ENCODE measurements around the gene LAMTOR2.
A peak's percentile ranks its signal among the peaks of the same experiment; 100 is the strongest.

LAMTOR2 gene

DNA sequence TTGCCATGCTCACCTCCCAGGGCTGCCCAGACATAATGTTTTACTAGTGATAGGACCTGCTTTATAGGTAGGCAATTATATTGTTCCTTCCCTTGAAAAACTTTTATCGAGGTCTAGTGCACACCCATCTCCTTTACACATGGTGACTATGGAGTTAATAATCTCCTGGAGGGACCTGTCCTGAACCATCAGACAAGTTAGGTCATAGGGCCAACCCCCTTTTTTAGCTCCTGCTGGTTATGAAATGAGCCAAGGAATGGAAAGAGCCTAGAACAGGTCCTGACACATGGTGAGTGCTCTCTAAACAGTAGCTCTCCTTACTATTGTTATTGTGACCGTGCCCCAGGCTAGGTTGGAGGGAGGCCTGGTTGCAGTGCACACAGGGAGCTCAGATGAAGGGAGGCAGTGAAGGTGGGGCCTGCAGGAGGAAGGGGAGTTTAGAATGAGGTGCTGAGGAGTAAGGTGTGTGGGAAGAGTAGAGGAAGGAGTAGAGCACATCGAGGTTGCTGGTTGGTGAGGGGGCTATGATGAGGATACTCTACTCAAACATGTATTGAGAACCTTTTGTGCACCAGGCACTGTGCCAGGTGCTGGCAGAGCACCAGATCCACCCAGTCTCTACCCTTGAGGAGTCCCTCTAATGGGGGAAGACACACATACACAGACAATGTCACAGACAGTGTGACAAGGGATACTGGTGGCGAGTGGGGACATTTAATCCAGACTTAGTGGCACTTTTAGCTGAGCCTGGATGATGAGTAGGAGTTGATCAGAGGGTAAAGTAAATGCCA is 45.8 kb downstream of the LAMTOR2 start:
- FAIRE-seq (peak; percentile 56), DNase-seq (ENCODE audit: insufficient read length, low spot score) (no peak)
- TF ChIP-seq SPI1 (IDR thresholded peaks at IDR 0.05; ENCODE audit: low read depth, low read length) (no peak), TAF1 (IDR thresholded peaks at IDR 0.05; ENCODE audit: low read depth, low read length) (no peak), POLR2AphosphoS5 (IDR thresholded peaks at IDR 0.05; ENCODE audit: low read depth, low read length) (no peak), PAX5 (IDR thresholded peaks at IDR 0.05; ENCODE audit: insufficient read depth, low read length, severe bottlenecking) (no peak), POU2F2 (IDR thresholded peaks at IDR 0.05; ENCODE audit: low read depth, low read length) (no peak), POLR2A (IDR thresholded peaks at IDR 0.05; ENCODE audit: low read depth, low read length) (no peak)

DNA sequence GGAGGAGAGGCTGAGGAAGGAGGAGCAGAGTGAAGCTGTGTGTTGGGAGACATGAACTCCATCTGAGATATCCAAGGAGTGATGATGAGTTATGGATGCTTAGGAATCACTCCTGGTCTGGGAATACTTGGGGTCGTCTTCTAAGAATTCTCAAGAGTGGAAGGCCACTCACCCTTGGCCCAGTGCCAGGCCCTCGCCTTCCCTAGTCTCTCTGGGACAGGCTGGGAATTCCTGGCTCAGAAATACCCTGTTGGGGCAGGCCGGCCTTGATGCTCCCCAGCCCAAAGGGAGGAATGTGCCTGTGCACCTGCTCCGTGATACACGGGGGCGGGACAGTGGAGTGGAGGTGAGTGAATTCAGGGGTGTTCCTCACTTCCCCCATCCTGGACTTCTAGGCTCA is 47.3 kb downstream of the LAMTOR2 start:
- DNase-seq (ENCODE audit: insufficient read length, low spot score), result no peak
- TF ChIP-seq POLR2A (IDR thresholded peaks at IDR 0.05; ENCODE audit: low read depth, low read length) (no peak), POLR2AphosphoS5 (IDR thresholded peaks at IDR 0.05; ENCODE audit: low read depth, low read length) (no peak), SPI1 (IDR thresholded peaks at IDR 0.05; ENCODE audit: low read depth, low read length) (no peak), POU2F2 (IDR thresholded peaks at IDR 0.05; ENCODE audit: low read depth, low read length) (no peak), TAF1 (IDR thresholded peaks at IDR 0.05; ENCODE audit: low read depth, low read length) (no peak)
- FAIRE-seq, result no peak

DNA sequence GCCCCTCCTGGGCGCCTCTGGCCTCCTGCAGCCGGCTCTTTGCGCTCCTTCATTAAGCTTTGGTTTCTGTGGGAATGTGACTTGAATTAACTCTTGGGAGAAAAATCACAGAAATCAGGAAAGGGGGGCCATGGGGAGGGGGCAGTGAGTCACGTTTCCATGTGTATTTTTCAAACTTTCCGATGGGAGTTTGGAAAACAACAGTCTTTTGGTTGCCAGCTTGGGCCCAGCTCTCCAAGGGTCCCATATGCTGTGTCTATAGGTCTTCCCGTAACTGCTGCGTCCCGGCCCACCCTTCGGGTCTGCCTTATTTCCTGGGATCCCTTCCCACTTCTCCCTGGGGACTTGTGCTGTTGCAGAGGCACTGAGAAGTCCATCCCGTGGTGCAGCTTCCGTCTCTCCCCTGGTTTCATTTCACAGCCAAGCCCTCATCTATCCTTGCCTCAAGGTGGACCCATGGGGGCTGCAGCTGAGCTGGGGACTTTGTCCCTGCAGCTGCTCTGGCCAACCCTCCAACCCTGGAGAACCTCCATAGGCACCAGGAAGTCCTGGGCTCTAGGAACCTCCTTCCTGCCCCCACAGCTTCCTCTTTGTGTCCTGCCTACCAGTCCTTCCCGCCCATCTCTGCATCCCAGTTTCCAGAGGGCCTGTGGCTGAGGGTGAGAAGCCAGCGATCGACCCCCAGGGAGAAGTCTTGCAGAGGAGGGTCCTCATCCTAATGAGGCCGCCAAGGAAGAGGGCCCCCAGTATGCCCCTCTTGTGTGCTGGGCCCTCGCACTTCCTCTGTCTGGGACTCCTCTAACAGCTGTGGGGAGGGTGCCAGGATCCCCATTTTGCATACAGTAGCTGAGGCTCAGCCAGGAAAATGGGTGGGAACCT is 48.3 kb downstream of the LAMTOR2 start:
- DNase-seq (ENCODE audit: insufficient read length, low spot score), result no peak
- no peak for FAIRE-seq
- TF ChIP-seq POLR2A (IDR thresholded peaks at IDR 0.05; ENCODE audit: low read depth, low read length), result no peak
- TF ChIP-seq SPI1 (IDR thresholded peaks at IDR 0.05; ENCODE audit: low read depth, low read length), result no peak
- TF ChIP-seq TAF1 (IDR thresholded peaks at IDR 0.05; ENCODE audit: low read depth, low read length), result no peak
- TF ChIP-seq PAX5 (IDR thresholded peaks at IDR 0.05; ENCODE audit: insufficient read depth, low read length, severe bottlenecking), result no peak
- TF ChIP-seq POU2F2 (IDR thresholded peaks at IDR 0.05; ENCODE audit: low read depth, low read length), result no peak
- TF ChIP-seq POLR2AphosphoS5 (IDR thresholded peaks at IDR 0.05; ENCODE audit: low read depth, low read length), result no peak

DNA sequence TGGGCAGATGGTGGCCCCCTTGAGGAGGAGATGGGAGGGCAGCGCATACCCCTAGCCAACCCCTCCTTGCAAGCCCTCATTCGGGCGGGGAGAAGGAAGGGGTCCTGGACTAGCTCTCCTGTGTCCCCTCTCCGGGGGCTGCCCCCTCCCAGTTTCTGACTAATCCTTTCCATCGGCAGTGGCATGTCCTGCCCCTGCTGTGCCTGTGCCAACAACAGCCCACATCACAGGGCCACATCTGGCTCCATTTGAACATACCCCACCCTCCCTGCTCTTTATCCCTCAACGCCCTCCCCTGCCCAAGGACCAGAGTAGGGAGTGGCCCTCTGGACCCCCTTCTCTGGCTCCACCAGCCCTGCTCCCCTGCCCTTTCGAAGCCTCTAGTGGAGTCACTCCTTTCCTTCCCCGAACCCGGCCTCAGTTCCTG is 49.0 kb downstream of the LAMTOR2 start:
- no peak for FAIRE-seq
- DNase-seq (ENCODE audit: insufficient read length, low spot score), result no peak
- TF ChIP-seq POLR2A (IDR thresholded peaks at IDR 0.05; ENCODE audit: low read depth, low read length) (no peak), PAX5 (IDR thresholded peaks at IDR 0.05; ENCODE audit: insufficient read depth, low read length, severe bottlenecking) (no peak), POLR2AphosphoS5 (IDR thresholded peaks at IDR 0.05; ENCODE audit: low read depth, low read length) (no peak), TAF1 (IDR thresholded peaks at IDR 0.05; ENCODE audit: low read depth, low read length) (no peak), POU2F2 (IDR thresholded peaks at IDR 0.05; ENCODE audit: low read depth, low read length) (no peak), SPI1 (IDR thresholded peaks at IDR 0.05; ENCODE audit: low read depth, low read length) (no peak)

DNA sequence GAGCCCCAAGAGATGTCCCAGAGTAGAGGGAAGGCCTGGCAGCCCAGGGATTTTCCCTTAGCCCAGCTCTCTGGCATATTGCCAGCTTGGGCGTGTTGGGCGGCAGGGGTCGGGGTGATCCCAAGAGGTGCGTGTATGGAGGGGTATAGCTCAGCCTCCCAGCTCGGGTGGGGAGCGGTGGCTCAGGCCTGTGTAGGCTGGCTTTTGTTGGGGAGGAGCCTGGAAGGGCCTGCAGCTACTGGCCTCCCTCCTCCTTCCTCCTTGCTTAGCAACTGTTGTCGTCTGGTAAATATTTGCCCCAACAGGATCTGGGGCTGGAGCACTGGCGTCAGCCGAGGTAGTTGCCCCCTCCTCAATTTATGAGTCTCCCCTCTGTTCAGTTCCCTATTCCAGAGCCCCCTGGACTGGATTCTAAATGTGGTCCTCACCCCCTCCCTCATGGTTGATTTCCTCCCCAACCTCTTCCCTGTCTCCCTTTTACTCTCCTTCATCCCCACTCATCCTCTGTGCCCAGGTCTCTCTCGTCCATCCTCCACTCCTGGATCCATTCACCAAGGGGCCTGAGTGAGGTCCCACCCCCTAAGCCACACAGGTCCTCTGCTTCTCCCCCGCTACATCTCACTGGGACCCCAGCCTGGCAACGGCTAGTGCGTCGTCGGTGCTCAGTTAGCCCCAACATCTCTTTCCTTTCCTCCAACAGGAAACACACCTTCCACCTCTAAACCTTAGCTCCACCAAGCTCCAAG is 49.7 kb downstream of the LAMTOR2 start:
- no peak for TF ChIP-seq POLR2AphosphoS5 (IDR thresholded peaks at IDR 0.05; ENCODE audit: low read depth, low read length)
- TF ChIP-seq PAX5 (IDR thresholded peaks at IDR 0.05; ENCODE audit: insufficient read depth, low read length, severe bottlenecking), result no peak
- no peak for TF ChIP-seq POU2F2 (IDR thresholded peaks at IDR 0.05; ENCODE audit: low read depth, low read length)
- no peak for TF ChIP-seq POLR2A (IDR thresholded peaks at IDR 0.05; ENCODE audit: low read depth, low read length)
- DNase-seq (ENCODE audit: insufficient read length, low spot score) (no peak), FAIRE-seq (no peak)

DNA sequence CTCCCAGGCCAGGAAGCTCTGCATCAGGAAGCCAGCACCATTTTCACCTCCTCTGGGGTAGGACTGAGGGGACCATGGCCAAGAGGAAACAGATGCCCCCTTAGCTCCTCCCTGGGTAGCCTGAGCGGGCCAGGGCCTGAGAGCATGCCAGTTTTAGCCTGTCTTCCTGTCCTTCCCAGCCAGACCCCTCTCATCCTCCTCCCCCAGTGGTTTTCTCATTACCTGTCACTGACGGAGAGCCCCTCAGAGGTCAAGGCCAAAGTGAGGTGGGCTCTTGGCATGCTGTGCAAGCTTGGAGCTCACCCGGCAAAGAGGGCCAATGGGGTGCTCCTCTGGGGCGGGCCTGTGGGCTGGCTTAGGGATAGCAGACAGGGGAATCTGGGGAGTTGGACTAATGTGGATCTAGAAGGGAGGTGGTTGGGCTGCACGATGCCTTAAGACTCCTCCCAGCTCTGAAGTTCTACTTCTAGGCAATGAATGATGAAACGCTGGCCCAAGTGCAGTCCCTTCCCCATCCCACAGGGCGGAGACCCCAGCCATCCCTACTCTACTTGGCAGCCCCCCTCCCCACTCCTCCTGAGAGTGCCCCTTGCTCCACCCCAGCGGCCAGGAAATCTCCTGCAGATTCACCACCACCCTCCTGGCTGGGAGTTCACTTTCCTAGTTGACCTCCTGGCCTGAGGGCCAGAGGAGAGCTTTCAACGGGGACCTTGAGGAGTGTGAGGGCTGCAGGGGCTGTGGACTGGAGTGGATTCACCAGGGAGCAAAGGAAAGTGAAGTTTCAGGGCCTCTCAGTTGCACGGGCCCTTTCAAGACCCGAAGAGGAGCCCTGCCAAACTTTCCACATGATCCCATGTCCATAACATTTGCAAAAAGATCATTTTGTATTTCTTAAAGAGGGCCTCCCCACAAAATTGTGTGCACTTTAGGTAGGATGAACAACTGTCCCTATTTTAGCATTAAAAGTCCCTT is 50.6 kb downstream of the LAMTOR2 start:
- DNase-seq (ENCODE audit: insufficient read length, low spot score), result no peak
- FAIRE-seq, result peak; percentile 16
- no peak for TF ChIP-seq PAX5 (IDR thresholded peaks at IDR 0.05; ENCODE audit: insufficient read depth, low read length, severe bottlenecking)

DNA sequence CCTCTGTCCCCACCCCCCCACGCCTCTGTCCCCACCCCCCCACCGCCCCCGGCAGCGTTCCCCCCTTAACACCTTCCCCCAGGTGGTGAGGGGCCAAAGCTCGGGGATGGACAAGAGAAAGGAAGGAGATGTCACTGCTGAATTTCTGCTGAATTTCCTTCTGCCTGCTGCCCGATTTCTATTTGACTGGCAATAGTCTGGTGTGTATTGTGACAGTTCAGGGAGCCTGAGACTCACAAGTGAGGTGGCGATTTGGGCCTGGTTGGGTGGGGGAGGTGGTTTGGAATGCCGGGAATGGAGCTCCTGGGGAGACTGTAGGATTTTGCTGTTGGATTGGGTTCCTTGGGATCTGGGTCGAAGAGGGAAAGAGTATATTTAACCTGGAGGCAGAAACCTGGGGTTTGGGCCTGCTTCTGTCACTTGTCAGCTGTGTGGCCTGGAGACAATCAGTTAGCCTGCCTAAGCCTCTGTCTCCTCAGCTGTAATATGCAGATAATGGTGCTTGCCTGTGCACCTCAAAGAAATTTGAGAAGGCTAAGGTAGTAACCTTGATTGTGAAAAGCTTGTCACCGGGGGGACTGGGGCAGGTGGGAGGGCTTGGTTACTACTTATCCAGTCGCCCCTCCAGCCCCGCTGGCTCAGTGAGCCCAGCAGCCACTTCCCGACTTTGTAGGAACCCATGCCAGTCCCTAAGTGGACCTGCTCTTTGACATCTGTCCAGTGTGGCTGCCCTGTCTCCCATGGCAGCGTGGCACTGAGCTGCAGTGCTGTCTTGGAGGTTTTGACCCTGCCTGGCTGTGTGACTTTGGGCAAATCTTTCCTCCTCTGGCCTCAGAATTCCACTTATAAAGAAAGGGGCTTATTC is 52.3 kb downstream of the LAMTOR2 start:
- DNase-seq (ENCODE audit: insufficient read length, low spot score) (no peak), FAIRE-seq (peak; percentile 5)
- TF ChIP-seq TAF1 (IDR thresholded peaks at IDR 0.05; ENCODE audit: low read depth, low read length), result no peak
- TF ChIP-seq POU2F2 (IDR thresholded peaks at IDR 0.05; ENCODE audit: low read depth, low read length), result no peak
- TF ChIP-seq SPI1 (IDR thresholded peaks at IDR 0.05; ENCODE audit: low read depth, low read length), result no peak
- no peak for TF ChIP-seq POLR2A (IDR thresholded peaks at IDR 0.05; ENCODE audit: low read depth, low read length)
- no peak for TF ChIP-seq POLR2AphosphoS5 (IDR thresholded peaks at IDR 0.05; ENCODE audit: low read depth, low read length)
- TF ChIP-seq PAX5 (IDR thresholded peaks at IDR 0.05; ENCODE audit: insufficient read depth, low read length, severe bottlenecking), result no peak

DNA sequence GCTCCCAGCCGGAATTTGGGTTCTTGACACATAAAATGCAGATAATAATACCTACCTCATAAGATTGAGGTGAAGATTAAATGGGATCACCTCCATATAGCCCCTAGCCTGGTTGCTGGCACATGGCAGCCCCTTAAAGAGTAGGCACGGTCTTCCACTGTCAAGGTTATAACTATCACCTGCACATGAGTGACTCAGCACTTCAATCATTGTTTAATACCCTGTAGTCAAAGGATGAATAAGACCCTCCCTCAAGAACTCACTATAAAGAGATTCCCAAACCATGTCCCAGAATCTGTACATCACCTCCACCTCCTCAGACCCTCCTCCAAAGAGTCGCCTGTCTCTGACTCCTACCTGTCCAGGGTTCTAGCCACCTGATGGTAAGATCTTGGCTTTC is 53.5 kb downstream of the LAMTOR2 start:
- TF ChIP-seq POLR2AphosphoS5 (IDR thresholded peaks at IDR 0.05; ENCODE audit: low read depth, low read length), result no peak
- no peak for TF ChIP-seq SPI1 (IDR thresholded peaks at IDR 0.05; ENCODE audit: low read depth, low read length)
- TF ChIP-seq TAF1 (IDR thresholded peaks at IDR 0.05; ENCODE audit: low read depth, low read length), result no peak
- no peak for TF ChIP-seq PAX5 (IDR thresholded peaks at IDR 0.05; ENCODE audit: insufficient read depth, low read length, severe bottlenecking)
- TF ChIP-seq POLR2A (IDR thresholded peaks at IDR 0.05; ENCODE audit: low read depth, low read length), result no peak
- TF ChIP-seq POU2F2 (IDR thresholded peaks at IDR 0.05; ENCODE audit: low read depth, low read length), result no peak
- DNase-seq (ENCODE audit: insufficient read length, low spot score), result no peak
- no peak for FAIRE-seq
